Bone marrow (tissue), 2 donors: ENCODE data around the gene IMMT.
A peak's percentile ranks its signal among the peaks of the same experiment; 100 is the strongest.

Experiments used
- DNase-seq, 2 donors: peaks; one replicate each; lab custom pipeline; 2025; lab: John Stamatoyannopoulos, UW

IMMT gene

DNA sequence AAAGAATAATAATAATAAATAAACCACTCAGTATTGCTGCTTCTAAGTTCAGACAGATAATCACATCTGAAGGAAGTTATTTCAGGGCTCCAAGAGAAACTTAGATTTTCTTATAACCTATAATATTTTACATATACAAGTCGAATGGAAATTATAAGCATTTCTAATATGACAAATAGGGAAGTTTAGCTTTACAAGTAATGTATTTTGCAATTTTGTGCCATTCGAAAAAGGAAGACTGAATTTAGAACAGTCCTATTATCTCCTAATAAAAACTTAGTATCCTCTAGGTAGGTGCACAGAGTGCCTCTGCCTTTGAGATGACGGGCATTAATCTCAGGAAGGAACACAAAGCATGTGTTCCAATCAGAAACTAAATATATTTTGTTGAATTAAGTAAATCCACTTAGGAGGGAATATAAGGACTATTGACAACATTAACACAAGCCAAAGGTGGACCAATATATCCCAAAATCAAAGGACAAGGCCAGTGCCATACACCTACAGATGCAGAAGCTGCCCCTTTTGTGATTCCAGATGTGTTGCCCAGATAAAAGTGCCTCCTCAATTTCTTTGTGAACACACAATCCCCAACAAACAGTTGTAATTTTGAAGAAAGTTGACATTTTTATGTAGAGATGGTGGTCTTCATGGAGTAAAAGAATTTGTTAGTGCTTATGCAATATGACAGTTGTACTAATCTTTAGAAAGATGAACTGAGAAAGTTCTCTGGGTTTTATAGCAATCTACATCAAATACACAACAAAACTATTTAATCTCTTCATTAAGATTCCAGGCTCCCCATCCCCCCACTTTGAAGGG, 52.6 kb downstream of the IMMT start:
- DNase-seq: no peak

DNA sequence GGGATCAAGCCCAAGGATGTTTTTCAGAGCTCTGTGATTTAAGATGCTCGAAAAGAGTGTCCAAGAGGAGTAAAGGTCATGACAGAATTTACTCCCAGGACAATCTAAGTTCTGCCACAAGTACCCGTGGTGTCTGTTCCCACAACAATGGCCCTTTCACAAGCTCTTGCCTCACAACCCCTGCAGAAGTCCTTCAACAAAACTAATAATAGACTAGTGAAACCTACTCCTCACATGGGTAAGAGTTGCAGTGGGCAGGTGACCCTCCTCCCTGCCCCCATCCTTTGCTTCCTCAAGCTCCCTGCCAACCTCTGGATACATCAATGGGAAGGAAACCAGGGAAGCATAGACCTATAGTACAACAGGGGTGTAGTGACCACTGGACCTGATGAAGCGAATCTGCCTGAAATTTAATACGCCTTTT, 54.3 kb downstream of the IMMT start:
- no peak for DNase-seq

DNA sequence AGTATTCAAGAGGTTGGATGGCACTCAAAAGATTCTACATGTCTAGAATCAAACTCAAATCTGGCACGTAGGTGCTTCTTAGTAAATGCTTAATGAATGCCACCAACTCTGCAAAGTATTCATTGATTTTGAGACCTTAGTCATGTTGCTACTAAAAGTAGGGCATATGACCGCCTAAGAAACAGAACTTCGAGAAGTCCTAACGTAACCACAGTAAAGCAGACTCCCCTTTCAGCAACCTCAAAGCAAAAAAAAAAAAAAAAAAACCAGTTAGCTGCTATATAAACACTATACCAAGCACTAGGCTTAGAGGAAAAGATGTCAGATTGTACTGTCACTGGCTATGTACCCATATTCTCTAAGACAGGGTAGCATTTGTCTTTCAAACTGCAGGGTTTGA, 55.3 kb downstream of the IMMT start:
- no peak for DNase-seq

DNA sequence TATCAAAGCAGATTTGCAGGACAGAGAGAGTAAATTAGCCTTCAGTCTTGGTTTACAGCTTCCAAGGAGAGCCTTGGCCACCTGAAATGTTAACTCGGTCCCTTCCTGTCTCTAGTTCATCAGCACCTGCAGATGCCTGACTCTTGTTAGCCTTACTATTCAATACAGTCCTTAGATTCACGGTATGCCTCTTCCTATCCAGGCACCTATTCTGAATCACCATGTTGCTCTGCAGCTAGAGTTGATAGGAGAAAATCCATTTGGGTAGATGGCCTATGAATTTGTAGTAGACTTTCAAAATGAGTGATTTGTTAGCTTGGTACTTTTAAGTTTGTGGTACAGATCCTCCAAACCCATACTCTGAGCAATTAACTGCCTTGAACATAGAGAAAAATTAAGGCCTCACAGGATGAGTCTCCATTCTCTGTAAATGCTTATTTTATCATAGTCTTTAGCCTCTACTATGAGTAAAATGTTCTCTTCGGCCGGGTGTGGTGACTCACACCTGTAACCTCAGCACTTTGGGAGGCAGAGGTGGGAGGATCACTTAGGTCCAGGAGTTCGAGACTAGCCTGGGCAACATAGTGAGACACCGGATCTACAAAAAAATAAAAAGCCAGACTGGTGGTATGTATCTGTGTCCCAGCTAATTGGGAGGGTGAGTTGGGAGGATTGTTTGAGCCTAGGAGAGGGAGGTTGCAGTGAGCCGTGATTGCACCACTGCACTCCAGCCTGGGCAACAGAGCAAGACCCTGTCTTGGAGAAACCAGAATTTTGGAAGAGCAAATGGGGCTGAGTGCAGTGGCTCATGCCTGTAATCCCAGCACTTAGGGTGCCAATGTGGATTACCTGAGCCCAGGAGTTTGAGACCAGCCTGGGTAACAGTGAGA, 56.3 kb downstream of the IMMT start:
- no peak for DNase-seq

DNA sequence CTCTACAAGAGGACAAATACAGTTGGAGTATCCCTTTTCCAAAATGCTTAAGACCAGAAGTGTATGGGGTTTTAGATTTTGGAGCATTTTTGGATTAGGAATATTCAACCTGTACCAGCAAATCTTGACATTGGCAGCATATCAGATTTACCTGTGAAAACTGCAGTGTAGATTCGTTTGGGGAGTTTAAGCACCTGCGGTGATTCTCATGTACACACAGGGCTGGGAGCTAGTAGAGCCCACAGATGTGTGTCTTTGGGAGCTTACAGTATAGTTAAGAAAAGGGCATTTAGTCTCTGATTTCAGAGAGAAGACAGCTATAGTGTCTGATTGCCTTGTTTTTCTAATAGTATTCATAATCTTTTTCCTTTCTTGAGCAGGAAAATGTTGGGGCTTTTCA, 59.1 kb downstream of the IMMT start:
- no peak for DNase-seq

DNA sequence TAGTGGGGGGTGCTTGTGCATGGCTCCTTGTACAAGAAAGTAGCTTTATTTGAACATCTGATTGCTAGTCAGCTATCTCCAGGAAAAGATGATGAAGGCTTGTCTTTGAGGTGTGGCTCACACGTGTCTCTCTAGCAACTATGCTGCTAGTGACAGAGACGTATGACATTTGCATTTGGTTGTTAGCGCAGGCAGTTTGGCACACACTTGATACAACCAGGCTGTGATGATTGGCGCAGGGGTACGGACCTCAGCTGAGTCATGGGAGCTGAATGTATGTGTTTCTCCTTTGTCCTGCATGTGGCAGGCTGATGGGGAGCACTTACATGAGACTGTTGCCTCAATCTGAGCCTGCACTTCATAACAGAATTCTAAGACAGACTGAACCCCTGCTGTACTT, 59.6 kb downstream of the IMMT start:
- DNase-seq: no peak

DNA sequence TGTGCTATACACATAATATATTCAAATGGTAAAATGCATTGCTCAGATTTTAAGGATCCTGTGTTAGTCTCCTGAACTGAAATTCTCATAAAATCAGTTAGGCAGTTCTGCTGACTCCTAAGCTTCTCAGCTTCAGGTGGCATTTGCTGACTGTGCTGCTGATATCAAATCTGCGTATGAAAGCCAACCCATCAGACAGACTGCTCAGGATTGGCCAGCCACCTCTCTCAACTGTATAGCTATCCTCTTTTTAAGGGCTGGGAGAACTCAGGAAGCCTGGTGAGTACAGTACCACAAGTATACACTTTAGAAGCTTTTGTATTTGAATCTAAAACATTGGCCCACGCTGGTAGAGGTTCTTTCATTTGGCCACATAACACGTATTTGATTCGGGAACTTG, 60.6 kb downstream of the IMMT start:
- DNase-seq: no peak

DNA sequence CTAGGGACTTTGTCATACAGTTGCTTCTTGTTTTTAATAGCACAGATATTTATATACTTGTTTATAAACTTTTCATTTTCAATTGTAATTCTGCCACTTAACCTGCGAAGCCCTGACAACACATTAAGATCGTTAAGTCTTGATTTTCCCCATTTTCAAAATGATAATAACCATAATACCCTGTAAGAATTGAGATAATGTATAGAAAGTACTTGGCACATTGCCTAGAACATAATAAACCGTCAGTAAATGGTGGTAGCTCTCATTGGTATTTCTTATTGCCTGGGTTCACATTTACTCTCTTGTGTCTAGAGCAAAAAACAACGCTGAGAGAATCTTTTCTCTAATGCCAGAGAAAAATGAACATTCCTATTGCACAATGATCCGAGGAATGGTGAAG, 70.6 kb downstream of the IMMT start:
- no peak for DNase-seq

DNA sequence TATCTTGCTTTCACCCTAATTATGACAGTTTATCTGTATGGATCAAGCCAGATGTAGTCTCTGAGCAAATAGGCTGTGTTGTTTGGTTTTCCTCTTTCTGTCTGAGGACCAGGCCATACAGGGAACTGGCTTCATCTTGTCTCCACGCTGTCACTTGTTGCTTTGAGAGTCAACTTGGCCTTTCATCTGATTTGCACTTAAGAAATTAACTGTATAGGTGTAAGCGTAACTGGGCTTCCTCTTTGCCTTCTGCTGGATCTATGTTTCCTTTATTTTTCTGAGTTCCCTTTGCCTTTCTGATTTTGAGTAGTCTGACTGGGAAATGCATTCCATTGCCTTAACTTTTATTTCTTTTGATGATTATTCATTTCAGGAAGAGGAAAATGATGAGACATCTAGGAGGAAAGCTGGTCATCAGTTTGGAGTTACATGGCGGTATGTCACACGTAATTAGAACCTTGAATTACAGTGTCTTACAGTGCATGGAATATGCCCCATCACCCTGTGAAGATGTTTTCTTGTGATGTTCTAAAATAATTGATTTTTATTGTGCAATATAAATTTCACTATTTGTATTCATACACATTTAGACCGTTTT, 71.8 kb downstream of the IMMT start:
- no peak for DNase-seq

DNA sequence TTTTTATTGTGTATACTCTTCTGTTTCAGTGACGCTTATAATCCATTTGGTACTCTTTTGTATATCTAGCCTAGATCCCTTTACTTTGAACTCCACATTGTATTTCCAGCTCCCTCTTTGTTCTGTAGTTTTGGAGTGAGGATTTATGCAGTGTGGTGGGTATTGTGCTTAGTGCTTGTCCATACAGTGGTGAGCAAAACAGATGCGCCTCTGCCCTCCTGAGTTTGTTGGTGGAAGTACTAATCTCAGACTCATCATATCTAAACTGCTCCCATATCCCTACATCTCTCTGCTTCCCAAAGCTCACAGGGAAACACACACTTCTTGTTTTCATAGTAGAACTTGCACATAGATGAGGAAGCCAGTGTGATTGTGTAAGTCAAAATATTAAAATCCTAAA, 77.1 kb downstream of the IMMT start:
- no peak for DNase-seq

DNA sequence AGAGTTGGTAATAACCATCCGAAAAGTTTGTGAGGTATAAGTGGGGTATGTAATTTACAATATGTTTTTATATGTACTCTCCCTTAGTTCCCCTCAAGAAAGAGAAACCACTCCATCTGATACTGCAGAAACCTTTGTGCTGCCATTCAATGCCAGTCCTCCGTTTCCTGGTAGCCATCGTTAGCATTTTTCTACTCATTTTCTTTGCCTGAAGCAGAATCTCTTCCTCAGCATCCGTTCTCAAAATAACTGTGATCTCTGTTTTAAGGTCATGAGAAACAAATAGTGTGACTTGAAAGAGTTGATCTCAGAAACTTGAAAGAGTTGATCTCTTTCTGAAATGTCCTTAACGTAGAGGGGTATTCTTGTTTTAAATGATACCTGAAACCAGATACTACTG, 88.2 kb downstream of the IMMT start:
- no peak for DNase-seq

DNA sequence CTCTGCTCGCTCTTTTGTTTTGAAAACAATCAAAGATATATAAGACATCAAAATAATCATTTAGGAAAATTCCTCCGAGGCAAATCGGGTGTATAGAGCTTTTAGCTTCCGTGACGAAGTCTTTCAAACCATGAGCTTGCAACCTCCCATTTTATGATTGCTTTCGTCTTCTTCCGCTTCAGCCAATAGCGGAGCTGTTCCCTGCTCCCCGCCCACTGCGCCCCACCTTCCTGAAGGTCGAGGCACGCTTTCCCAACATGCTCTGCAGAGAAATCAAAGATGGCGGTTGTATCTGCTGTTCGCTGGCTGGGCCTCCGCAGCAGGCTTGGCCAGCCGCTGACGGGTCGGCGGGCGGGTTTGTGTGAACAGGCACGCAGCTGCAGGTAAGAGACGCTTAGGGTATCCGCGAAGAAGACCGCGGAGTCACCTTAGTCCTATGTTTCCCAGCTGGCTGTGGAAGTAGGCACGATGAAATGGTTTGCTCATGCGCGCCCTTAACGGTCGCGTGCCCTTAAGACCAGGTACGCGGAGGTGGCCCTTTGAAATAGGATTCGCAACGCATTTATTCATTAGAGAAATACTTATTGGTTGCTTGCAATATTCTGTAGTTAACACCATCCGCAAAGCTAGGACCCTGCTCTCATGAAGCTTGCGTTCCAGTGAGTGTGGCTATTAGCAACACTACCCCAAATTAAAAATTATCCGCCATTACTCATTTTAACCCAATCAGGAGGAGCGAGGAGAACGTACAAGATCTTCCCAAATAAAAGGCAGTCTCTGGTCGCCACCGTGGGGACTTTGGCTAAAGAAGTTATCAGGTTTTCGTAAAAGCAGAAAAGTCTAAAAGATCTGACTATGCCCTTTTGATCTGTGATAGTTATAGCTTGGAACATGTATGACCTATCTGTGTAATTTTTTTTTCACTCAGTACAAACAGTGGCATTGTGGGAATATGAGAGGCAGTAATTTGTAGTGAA, 89.0 kb downstream of the IMMT start, which contains the start of gene PTCD3:
Gene PTCD3, plus strand, starts transcription at position 267 of the 977 bp plus-strand sequence. Its CDS starts 13 bp downstream, at position 280.
- peak; percentile 64 to 96 for DNase-seq

DNA sequence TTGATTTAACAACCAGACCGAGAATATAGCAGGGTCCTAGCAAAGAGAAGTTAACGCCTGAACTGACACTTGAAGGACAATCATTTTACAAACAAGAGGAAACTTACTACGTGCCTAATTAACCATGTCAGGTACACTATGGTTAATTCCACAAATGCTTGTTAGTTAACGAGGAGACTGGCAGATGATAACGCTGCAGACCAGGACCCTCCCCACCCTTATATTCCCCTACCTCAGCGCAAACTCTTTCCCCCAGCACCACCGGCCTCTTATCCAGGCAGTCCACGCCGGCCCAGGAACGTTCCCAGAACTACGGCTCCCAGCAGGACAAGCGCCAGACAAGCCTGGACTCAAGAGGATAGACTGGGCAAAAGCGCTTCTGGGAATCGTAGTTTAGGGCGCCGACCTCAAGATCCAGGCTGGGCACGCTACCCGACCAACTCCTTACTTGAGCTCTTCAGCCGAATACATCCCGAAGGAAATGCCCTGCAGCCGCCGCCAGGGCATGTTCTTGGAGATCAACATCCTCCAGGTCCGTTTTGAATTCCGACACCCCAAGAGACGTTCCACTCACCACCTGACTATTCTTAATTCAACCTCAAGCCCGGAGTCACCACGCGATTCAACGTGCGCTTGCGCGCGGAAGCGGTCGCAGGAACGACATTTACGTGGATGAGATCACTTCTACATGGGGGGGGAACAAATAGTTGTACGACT, 89.9 kb downstream of the IMMT start, which contains the start of gene POLR1A:
Gene POLR1A, minus strand, starts transcription at position 635 of the 717 bp plus-strand sequence. Its CDS starts 110 bp downstream, at position 525.
- DNase-seq: peak; percentile 82 to 94

DNA sequence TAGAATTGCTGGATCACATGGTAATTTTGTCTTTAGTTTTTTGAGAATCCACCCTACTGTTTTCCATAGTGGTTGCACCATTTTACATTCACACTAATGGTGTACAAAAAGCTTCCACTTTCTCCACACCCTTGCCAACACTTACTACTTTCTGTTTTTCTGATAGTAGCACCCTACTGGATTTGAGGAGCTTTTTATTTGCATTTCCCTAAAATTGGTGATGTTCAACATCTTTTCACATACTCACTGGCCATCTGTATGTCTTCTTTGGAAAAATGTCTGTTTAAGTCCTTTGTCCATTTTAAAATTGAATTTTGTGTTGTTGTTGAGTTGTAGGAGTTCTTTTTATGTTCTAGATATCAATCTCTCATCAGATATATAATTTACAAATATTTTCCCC, 93.1 kb downstream of the IMMT start:
- DNase-seq: no peak

DNA sequence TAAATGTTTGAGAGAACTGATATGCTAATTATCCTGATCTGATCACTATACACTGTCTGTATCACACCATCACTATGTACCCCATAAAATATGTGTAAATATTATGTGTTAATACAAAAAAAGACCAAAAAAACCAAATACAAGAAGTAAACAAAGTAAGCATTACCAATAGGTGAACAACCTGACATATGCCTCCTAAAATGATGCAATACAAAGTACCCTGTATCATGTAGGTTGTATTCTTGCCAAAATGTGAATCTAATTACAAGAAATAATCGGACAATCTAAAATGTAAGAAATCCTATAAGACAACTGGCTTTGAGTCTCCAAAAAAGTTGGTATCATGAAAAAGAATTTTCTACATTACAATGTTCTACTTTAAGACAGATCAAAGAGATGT, 97.3 kb downstream of the IMMT start:
- no peak for DNase-seq

DNA sequence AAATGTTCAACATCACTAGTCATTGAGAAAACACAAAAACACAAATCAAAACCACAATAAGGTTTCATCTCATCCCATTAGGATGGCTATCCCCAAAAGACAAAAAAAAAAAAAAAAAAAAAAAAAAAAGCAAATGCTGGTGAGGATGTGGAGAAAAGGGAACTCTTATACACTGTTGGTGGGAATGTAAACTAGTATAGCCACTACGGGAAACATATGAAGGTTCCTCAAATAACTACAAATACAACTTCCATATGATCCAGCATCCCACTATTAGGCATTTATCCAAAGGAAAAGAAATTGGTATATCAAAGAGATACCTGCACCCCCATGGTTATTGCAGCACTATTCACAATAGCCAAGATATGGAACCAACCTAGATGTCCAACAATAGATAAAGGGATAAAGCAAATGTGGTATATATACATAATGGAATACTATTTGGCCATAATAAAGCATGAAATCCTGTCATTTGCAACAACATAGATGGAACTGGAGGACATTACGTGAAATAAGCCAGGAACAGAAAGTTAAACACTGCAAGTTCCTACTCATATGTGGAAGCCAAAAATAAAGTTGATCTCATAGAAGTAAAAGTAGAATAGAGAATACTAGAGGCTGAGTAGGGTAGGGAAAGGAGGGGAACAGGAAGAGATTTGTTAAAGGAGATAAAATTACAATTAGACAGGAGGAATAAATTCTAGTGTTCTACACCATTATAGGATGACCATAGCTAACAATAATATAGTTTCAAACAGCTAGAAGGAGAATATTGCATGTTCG, 98.0 kb downstream of the IMMT start:
- DNase-seq: no peak

DNA sequence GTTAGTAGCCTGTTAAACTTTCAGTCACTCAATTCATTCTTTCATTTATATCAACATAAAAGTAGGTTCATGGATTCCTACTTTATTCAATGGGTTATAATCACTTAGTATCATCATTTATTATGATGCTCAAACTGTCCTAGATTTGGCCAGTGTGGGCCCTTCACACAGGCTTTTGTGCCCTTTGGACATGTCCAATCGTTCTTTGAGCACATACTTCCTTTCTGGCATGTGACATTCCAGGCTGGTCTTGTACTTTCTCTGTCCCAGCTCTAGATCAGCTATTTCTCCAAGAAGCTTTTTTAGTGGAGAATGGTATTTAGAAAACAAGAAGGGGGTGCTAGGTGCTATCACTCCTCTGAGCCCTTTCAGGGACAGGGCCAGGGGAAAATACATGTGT, 101.0 kb downstream of the IMMT start:
- DNase-seq: no peak
